Embryonic facial prominence (tissue), 1 donor: ENCODE data around the gene RBM22.
A peak's percentile ranks its signal among the peaks of the same experiment; 100 is the strongest.
"Not testable (repeated sequence)": the region's sequence is repeated elsewhere in the genome, so short reads cannot be mapped to it uniquely, and the experiment has no call there.

Source experiments
- DNase-seq: peaks from one replicate; pipeline ENCODE4 v3.0.0-alpha.2; 2016; ENCODE audit errors: extremely low spot score

RBM22 gene

DNA sequence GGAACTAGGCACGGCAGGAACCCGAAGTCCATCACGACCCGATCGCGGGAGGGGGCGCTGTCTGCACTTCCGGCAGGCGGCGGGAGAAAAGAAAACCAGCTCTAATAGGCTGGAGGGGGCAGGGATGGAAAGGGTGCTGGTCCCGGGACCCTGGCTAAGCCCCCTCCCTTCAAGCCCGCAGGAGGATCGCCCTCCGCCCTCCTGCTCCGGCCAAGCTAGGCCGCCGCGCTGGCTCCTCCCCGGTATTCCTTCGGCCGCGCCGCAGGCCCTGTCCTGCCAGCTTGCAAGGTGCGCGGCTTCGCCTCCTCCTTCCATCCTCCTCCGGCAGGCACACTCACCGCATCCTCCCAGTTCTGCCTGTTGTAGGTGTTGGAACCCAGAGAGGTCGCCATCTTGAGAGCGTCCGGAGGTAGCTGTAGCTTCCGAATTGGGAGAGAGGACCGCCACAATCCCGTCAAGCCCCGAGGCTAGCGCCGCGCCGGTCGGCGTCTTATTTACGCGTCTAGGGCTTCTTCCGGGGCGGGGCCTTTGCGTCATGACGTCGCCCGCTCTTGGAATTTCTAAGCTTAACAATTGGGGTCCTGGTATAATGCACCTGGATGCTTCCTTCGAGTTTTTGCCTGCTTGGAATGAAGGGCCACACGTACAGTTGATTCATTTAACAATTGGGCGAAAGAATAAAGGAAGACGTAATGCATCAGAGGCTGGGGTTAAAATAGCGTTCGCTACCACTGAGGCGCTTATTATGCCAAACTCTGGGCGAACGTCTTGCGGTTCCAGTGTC is at the start of gene RBM22:
Gene RBM22, minus strand, starts transcription at position 469 of the 784 bp plus-strand sequence. Its CDS starts 77 bp downstream, at position 392.
- peak; percentile 93 for DNase-seq

- no peak for DNase-seq
Observed at GRCh38 chr5:150750469-150750868, 49.6 kb upstream of the RBM22 start.

GRCh38 chr5:150743142-150743488 is 42.3 kb upstream of the RBM22 start:
- DNase-seq = not testable (repeated sequence)

DNA sequence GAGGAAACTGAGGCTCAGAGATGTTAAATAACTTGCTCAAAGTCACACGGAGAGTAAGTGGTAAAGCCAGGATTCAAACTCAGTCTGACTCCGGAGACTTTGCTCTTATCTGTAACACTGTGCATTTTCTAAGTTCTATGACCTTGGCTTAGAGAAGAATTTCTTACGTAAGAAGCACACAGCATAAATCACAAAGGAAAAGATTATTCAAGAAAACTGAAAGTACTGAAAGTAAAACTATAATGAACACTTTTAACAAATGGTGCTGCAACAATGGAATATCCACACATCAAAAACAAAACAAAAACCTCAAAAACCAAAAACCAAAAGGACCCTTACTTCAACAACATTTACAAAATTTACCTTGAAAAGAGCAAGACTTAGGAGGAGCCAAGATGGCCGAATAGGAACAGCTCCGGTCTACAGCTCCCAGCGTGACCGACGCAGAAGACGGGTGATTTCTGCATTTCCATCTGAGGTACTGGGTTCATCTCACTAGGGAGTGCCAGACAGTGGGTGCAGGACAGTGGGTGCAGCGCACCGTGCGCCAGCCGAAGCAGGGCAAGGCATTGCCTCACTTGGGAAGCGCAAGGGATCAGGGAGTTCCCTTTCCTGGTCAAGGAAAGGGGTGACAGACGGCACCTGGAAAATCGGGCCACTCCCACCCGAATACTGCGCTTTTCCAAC is 41.7 kb upstream of the RBM22 start:
- not testable (repeated sequence) for DNase-seq

- DNase-seq = no peak
Observed at GRCh38 chr5:150740992-150741391, 40.1 kb upstream of the RBM22 start.

DNA sequence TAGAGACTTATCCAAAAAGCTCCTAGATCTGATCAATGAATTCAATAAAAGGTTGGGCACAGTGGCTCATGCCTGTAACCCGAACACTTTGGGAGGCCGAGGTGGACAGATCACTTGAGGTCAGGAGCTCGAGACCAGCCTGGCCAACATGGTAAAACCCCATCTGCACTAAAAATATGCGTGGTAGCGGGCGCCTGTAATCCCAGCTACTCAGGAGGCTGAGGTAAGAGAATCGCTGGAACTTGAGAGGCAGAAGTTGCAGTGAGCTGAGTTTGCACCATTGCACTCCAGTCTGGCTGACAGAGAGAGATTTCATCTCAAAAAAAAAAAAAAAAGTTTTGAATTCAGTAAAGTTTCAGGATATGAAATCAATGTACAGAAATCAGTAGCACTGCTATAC is 38.0 kb upstream of the RBM22 start:
- no peak for DNase-seq

- no peak for DNase-seq
Observed at GRCh38 chr5:150734579-150735384, 33.9 kb upstream of the RBM22 start.

- no peak for DNase-seq
Observed at GRCh38 chr5:150731669-150732242, 30.9 kb upstream of the RBM22 start.

DNA sequence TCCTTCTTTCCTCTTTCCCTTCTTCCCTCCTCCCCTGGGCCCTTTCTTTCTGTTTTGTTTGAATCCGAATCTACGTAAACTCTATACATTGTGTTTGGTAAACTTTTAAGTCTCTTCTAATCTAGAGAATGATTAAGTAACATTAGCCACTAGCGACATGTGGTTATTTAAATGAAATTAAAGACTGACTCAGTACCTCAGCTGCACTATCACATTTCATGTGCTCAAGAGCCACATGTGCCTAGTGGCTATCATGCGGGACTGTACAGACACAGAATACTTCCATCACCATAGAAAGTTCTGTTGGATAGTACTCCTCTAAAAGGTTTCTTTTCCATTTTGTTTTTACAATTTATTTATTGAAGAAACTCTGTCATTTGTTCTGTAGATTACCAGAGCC is 29.0 kb upstream of the RBM22 start:
- DNase-seq = no peak

DNA sequence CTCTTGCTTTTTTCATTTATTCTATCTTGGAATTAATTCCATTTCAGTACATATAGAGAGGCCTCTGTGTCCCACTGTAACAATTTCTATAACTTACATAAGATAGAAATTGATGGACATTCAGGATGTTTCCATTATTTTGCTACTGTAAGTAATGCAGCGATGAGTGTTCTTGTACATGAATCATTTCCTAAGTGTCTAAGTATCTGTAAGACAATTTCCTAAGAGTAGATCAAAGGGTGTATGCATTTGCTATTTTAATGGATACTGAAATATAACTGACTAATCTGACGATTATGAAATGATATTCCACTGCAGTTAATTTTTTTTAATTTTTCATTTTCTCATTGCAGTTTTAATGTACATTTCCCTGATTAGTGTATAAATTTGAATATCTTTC is 23.0 kb upstream of the RBM22 start:
- DNase-seq = no peak

DNA sequence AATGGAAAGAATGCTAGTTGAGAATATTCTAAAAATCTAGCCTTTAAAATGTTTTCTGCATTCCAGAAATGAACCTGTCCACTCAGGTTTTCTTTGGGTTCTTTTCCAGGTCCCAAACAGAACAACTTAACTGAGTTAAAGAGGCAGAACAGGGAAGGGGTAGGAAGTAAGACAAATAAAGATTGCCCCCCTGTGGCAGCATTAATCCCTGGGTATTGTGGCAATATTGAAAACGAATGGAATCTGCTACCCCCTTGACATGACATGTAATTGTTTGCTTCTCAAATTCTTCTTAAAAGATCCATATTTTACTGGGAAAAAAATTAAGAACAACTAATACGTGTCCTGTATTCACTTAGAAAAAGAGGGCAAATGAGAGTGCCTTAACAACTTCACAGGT is 9.3 kb upstream of the RBM22 start:
- no peak for DNase-seq

- DNase-seq = no peak
Observed at GRCh38 chr5:150706776-150707390, 6.0 kb upstream of the RBM22 start.

- DNase-seq = no peak
Observed at GRCh38 chr5:150703762-150704161, 2.9 kb upstream of the RBM22 start.

GRCh38 chr5:150700246-150700593 is 642 bp downstream of the RBM22 start:
- no peak for DNase-seq

DNA sequence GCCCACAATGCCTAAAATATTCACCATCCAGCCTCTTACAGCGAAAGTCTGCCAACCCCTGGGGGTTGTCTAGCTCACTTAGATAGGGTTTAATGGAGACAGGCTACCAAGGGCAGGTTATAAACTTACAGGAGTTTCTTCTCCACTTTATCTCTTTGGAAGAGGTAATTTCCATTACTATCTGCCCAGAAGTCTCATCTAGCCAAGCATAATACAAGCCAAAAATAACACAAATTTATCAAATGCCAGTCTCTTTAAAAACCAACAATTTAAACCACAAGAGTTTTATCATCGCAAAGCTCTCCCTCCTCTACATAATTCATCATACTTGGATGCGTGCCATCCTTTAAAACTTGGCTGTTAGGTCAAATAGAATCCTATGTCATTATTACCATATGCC is 6.2 kb downstream of the RBM22 start:
- DNase-seq = no peak

GRCh38 chr5:150692276-150692675 is 8.6 kb downstream of the RBM22 start:
- no peak for DNase-seq

- no peak for DNase-seq
Observed at GRCh38 chr5:150690760-150691159, 10.1 kb downstream of the RBM22 start.

DNA sequence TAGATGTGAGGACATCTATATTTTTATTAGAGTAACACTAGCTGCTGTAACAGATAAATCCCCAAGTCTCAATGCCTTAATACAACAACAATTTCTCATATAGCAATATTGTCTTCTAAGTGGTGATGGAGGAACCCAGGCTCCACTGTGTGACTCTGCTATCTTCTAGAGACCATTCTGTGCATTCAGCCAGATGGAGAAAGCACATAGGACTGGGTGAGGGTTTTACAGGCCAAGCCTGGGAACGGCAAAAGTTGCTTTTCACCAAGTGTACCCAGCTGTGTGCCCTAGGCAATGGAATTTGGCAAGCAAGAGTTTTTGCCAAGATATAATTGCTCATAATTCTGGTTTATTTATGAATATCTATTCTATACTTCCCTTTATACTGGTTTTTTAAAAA is 11.7 kb downstream of the RBM22 start:
- no peak for DNase-seq

DNA sequence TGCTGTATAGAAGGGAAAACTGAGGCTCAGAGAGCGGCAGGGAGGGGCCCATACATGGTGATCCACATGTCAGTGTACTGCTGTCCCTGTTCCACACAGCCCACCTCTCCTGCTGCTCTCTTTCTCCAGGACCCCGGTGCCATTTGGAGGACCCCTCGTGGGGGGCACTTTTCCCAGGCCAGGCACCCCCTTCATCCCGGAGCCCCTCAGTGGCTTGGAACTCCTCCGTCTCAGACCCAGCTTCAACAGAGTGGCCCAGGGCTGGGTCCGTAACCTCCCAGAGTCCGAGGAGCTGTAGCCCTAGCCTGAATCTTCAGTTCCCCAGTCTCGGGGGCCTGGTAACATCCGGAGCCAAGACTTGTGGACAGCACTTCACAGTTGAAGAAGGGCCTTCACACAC is 24.3 kb downstream of the RBM22 start:
- DNase-seq = no peak

- DNase-seq = no peak
Observed at GRCh38 chr5:150675069-150675468, 25.8 kb downstream of the RBM22 start.

- no peak for DNase-seq
Observed at GRCh38 chr5:150674341-150674821, 26.5 kb downstream of the RBM22 start.

GRCh38 chr5:150672884-150673275 is 28.0 kb downstream of the RBM22 start:
- DNase-seq = no peak
